ENCODE data around the gene ACBD6.

DNA sequence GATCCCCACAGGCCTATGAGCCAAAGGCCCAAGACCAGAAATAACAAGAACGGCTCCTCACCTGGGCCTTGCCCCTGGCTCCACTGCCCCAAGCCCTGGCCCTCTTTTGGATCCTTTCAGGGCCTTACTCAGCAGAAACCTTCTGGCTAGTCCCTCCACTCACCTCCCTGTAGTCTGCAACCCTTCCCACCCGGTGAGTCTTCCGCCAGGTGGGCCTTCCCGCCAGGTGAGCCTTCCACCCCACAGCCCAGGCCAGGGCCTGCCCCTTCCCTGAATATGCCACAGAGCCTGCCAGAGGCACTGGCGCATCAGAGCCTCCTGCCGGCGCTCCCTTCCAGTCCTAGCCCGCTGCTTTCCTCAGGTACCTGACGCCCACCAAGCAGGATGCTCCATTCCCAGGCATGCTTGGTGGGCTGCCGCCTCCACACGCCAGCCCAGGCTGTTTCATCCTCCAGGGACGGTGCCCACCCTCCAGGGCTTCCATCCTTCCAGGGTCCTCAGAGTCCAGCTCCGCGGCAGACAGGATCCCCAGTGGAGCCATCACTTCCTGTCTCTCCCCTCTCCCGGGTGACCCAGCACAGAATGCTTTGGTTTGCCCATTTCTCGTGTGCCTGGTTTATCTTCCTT, 251.4 kb downstream of the ACBD6 start:
- TF ChIP-seq CTCF (IDR thresholded peaks at IDR 0.05): no peak
- no peak for TF ChIP-seq EZH2 (IDR thresholded peaks at IDR 0.05; ENCODE audit: borderline replicate concordance, insufficient read depth, low read depth, low read length, poor library complexity, severe bottlenecking)

Measured in B cell (primary cell).